ENCODE data around the gene TAX1BP3.
A peak's percentile ranks its signal among the peaks of the same experiment; 100 is the strongest.
"Not testable (repeated sequence)": the region's sequence is repeated elsewhere in the genome, so short reads cannot be mapped to it uniquely, and the experiment has no call there.

Gene TAX1BP3

GRCh38 chr17:3668279-3669084 is at the start of gene TAX1BP3, which contains the start of gene EMC6:
Gene TAX1BP3 (minus strand): TSS chr17:3668578. CDS start chr17:3668526, 52 bp downstream.
Gene EMC6 (plus strand): TSS chr17:3668812. CDS start chr17:3669147, 335 bp downstream.
- no peak for TF ChIP-seq CTCF (IDR thresholded peaks at IDR 0.05; ENCODE audit: borderline replicate concordance, control extremely low read depth, extremely low read depth, insufficient read depth, missing control alignments)
- DNase-seq (ENCODE audit: low spot score), result peak; percentile 100
- in situ Hi-C loops (cut with MboI; ENCODE audit: low sequenced_read_pairs, unreplicated experiment), result no loop called here

GRCh38 chr17:3715296-3715695 is 46.9 kb upstream of the TAX1BP3 start:
- TF ChIP-seq CTCF (IDR thresholded peaks at IDR 0.05; ENCODE audit: borderline replicate concordance, control extremely low read depth, extremely low read depth, insufficient read depth, missing control alignments), result no peak
- no peak for DNase-seq (ENCODE audit: low spot score)
- in situ Hi-C loops (cut with MboI; ENCODE audit: low sequenced_read_pairs, unreplicated experiment), result no loop called here

GRCh38 chr17:3712811-3713463 is 44.6 kb upstream of the TAX1BP3 start:
- TF ChIP-seq CTCF (IDR thresholded peaks at IDR 0.05; ENCODE audit: borderline replicate concordance, control extremely low read depth, extremely low read depth, insufficient read depth, missing control alignments), result no peak
- in situ Hi-C loops (cut with MboI; ENCODE audit: low sequenced_read_pairs, unreplicated experiment), result no loop called here
- no peak for DNase-seq (ENCODE audit: low spot score)

GRCh38 chr17:3710951-3711383 is 42.6 kb upstream of the TAX1BP3 start:
- no peak for TF ChIP-seq CTCF (IDR thresholded peaks at IDR 0.05; ENCODE audit: borderline replicate concordance, control extremely low read depth, extremely low read depth, insufficient read depth, missing control alignments)
- peak; percentile 86 for DNase-seq (ENCODE audit: low spot score)
- in situ Hi-C loops (cut with MboI; ENCODE audit: low sequenced_read_pairs, unreplicated experiment), result no loop called here

GRCh38 chr17:3708366-3708765 is 40.0 kb upstream of the TAX1BP3 start:
- no peak for TF ChIP-seq CTCF (IDR thresholded peaks at IDR 0.05; ENCODE audit: borderline replicate concordance, control extremely low read depth, extremely low read depth, insufficient read depth, missing control alignments)
- in situ Hi-C loops (cut with MboI; ENCODE audit: low sequenced_read_pairs, unreplicated experiment), result no loop called here
- no peak for DNase-seq (ENCODE audit: low spot score)

GRCh38 chr17:3705718-3705984 is 37.3 kb upstream of the TAX1BP3 start:
- DNase-seq (ENCODE audit: low spot score); in situ Hi-C loops (cut with MboI; ENCODE audit: low sequenced_read_pairs, unreplicated experiment): not testable (repeated sequence)
